Testis (tissue), 2 donors: ENCODE measurements around the gene C1QTNF5.

Experiments used
- CTCF ChIP-seq, 3 experiments: fragments of 450-650 bp in 2 of 3; fragments of 200-600 bp in 1 of 3; sonication (generic) in 1 of 3; IDR thresholded peaks; one replicate each; pipeline ENCODE4 v1.5.1; 2016 to 2019; ENCODE audit warnings: antibody characterized with exemption in 3 of 3, mild to moderate bottlenecking in 2 of 3, moderate library complexity in 1 of 3
- POLR2A ChIP-seq: fragments of 450-650 bp; IDR thresholded peaks from one replicate; pipeline ENCODE4 v1.6.1; 2017; ENCODE audit warnings: antibody characterized with exemption, mild to moderate bottlenecking, moderate library complexity

- TF ChIP-seq CTCF (IDR thresholded peaks at IDR 0.05) (no peak), POLR2A (no peak)
Observed at GRCh38 chr11:119369132-119369925, 28.6 kb upstream of the C1QTNF5 start.
